KOPT-K1 (cell line): ENCODE results near the gene APBB2.
"Not testable (repeated sequence)": the region's sequence is repeated elsewhere in the genome, so short reads cannot be mapped to it uniquely, and the experiment has no call there.

Source experiments
- H3K27ac ChIP-seq: fragments of 200-600 bp; sonication (generic); 2 replicates; pipeline ENCODE4 v1.5.1; 2016; ENCODE audit warnings: antibody characterized with exemption, mild to moderate bottlenecking, low read depth, low read length; ENCODE audit not compliant: poor library complexity, severe bottlenecking
- H3K36me3 ChIP-seq: fragments of 200-600 bp; sonication (generic); 2 replicates; pipeline ENCODE4 v1.5.1; 2017; ENCODE audit warnings: antibody characterized with exemption, mild to moderate bottlenecking, low read length, moderate library complexity; ENCODE audit not compliant: insufficient read depth
- H3K9me3 ChIP-seq: fragments of 200-600 bp; sonication (generic); 2 replicates; pipeline ENCODE4 v1.5.1; 2017; ENCODE audit warnings: antibody characterized with exemption, low read length, mild to moderate bottlenecking; ENCODE audit not compliant: insufficient read depth, poor library complexity, severe bottlenecking

APBB2 gene

DNA sequence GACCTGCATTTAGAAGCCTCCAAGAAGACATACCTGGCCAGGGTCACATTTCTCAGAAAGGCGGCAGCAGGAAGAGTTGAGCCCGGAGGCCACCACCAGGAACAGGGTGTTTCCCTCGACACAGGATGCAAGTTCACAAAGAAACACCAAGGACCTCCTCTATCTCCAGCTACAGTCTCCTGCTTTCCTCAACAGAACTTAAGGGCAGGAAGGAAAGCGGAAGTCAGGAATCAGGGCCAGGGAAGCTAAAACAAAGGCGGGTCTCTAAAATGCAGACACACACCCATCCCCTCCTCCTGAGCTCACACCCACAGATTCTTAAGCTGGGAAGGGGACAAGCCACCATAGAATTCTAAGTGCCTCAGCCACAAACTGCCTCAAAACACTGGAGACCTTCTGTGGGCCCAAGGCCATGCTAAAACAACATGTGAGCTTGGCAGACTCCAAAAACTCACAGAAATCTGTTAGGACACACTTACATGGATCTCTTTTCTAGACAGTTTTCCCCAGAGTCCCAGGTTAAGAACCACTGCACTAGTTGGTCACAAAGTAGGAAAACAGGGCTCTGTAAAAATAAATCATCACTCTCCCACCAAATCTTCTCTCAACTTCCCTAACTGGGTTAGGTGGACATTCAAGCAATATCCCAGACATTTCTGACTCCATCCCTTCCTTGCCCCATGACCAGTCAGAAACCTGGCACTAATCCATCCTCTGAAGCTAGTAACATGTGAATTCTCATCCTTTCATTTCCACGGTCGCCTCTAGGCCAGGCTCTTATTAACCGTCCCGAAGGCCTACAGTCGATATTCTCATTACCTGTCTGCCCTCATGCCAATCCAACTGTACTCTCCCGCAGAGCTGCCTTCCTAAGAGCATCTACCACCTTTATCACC is 163.2 kb downstream of the APBB2 start:
- Histone ChIP-seq H3K27ac (no peak overlapping the region), H3K36me3 (no peaks in the 10 kb centered on the region), H3K9me3 (no peaks in the 10 kb centered on the region)

GRCh38 chr4:41050116-41050515 is 164.2 kb downstream of the APBB2 start:
- H3K36me3 ChIP-seq: no peaks in the 10 kb centered on the region

GRCh38 chr4:41049176-41049575 is 165.2 kb downstream of the APBB2 start:
- not testable (repeated sequence) for H3K9me3 ChIP-seq, H3K36me3 ChIP-seq, H3K27ac ChIP-seq

More at GRCh38 chr4:41050116-41050515, 164.2 kb downstream of the APBB2 start:
- H3K27ac ChIP-seq: no peak overlapping the region
- no peaks in the 10 kb centered on the region for H3K9me3 ChIP-seq

- no peaks in the 10 kb centered on the region for H3K9me3 ChIP-seq
- no peaks in the 10 kb centered on the region for H3K36me3 ChIP-seq
- no peak overlapping the region for H3K27ac ChIP-seq
Observed at GRCh38 chr4:41044791-41045190, 169.6 kb downstream of the APBB2 start.

- no peaks in the 10 kb centered on the region for H3K9me3 ChIP-seq
- H3K27ac ChIP-seq: no peak overlapping the region
- no peaks in the 10 kb centered on the region for H3K36me3 ChIP-seq
Observed at GRCh38 chr4:41044165-41044564, 170.2 kb downstream of the APBB2 start.

DNA sequence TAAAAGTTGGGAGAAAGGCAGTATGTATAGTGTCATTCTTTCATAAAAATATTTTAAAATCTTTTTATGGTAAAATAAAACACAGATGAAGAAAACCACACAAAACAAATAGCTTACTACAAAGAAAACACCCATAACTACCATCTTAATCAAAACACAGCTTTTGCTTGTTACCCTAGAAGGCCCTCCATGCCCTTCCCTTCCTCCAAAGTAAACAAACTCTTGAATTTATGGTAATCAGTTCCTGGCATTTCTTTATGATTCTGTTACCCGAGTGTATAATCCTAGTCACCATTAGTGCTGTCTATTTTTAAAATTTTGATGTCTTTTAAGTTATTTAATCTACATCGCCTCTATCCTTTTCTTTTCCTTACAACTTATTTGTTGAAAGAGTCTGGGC is 170.9 kb downstream of the APBB2 start:
- no peak overlapping the region for H3K27ac ChIP-seq
- H3K36me3 ChIP-seq: no peaks in the 10 kb centered on the region
- no peaks in the 10 kb centered on the region for H3K9me3 ChIP-seq

DNA sequence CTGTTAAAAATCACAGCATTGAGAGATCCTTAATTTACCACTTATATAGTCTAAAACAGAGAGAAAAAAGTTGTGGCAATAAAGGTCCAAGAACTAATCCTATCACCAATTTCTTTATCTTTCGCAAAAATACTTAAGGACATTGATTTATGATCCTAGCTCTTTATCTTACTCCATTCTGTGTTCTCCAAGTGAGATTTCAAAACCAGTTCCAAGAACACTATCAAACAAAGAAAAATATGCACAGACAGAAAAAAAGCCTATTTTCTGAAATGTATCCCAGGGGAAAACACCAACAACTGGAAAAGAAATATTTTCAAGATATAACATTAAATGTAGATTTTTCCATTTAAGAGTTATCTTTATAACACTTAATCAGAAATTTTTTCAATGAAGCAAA is 172.8 kb downstream of the APBB2 start:
- Histone ChIP-seq H3K36me3 (no peaks in the 10 kb centered on the region), H3K27ac (no peak overlapping the region), H3K9me3 (no peaks in the 10 kb centered on the region)

GRCh38 chr4:41039317-41039716 is 175.0 kb downstream of the APBB2 start:
- Histone ChIP-seq H3K36me3 (no peaks in the 10 kb centered on the region), H3K9me3 (no peaks in the 10 kb centered on the region), H3K27ac (no peak overlapping the region)

- Histone ChIP-seq H3K27ac (no peak overlapping the region), H3K9me3 (no peaks in the 10 kb centered on the region), H3K36me3 (no peaks in the 10 kb centered on the region)
Observed at GRCh38 chr4:41038304-41038703, 176.0 kb downstream of the APBB2 start.

- Histone ChIP-seq H3K9me3 (peaks cover 34% of the 10 kb centered on the region), H3K27ac (no peak overlapping the region), H3K36me3 (no peaks in the 10 kb centered on the region)
Observed at GRCh38 chr4:41029098-41029497, 185.2 kb downstream of the APBB2 start.

DNA sequence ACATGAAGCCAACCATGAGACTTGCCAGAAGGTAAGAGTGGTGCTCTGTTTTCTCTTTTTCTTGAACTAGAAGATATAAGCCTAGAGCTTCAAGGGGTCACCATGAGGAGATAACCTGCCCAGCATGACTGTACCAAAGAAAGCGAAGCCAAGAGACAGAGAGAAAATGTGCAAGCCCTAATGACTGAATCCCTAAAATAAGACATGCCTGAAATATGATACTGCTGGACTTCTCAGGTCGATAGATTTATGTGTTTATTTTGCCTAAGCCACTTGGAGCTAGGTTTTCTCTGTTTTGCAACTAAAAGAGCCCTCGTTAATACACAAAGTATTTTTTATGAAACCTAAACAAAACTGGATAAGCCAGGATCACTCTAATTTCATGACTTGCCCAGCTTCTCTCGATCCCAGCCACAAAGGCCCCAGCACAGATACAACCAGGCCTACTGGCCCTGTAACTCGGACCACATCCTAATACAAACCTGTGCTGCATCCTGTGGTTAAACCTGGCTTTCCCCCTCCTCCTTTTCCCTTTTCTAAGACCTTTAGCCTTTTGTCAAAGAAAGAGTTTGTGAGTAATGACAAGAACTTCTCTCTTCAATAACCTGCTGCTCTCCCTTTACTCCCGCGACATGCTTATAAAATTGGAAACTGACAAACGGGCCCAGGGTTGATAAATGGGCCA is 185.8 kb downstream of the APBB2 start:
- no peak overlapping the region for H3K27ac ChIP-seq
- no peaks in the 10 kb centered on the region for H3K36me3 ChIP-seq
- H3K9me3 ChIP-seq: peaks cover 34% of the 10 kb centered on the region

- no peaks in the 10 kb centered on the region for H3K36me3 ChIP-seq
Observed at GRCh38 chr4:41026971-41027370, 187.4 kb downstream of the APBB2 start.

GRCh38 chr4:41025824-41026223 is 188.5 kb downstream of the APBB2 start:
- peaks cover 34% of the 10 kb centered on the region for H3K9me3 ChIP-seq
- H3K27ac ChIP-seq: no peak overlapping the region
- H3K36me3 ChIP-seq: no peaks in the 10 kb centered on the region

More at GRCh38 chr4:41026971-41027370, 187.4 kb downstream of the APBB2 start:
- H3K9me3 ChIP-seq: peaks cover 34% of the 10 kb centered on the region
- H3K27ac ChIP-seq: no peak overlapping the region

- Histone ChIP-seq H3K36me3 (no peaks in the 10 kb centered on the region), H3K9me3 (peaks cover 34% of the 10 kb centered on the region), H3K27ac (no peak overlapping the region)
Observed at GRCh38 chr4:41024556-41025491, 189.5 kb downstream of the APBB2 start.

- Histone ChIP-seq H3K9me3 (peaks cover 30% of the 10 kb centered on the region), H3K36me3 (no peaks in the 10 kb centered on the region), H3K27ac (no peak overlapping the region)
Observed at GRCh38 chr4:41022116-41022515, 192.2 kb downstream of the APBB2 start.
